ENCODE results near the gene HIP1R. TPM values are rescaled to one million over a fixed set of nuclear protein-coding genes. Genes with fewer than 3 reads are reported as not detected.

The HIP1R gene
- total RNA-seq, 1 donor from 2014 or later: 86.5 TPM

DNA sequence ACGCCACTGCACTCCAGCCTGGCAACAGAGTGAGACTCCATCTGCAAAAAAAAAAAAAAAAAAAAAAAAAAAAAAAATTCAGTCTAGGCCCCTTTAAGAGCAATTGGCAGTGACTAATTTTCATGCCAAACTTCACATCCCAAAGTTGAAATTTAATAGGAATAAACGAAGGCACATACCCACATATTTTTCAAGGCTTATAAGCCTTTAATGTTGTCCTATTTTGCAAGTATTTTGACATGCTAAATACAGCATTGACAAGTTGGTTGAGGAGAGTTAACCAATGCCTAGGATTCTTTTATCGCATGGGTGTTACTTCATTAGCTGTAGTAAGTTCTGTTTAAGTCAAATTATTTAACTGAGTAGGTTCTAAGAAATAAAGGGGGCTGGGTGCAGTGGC is 23.5 kb upstream of the HIP1R start:
- no peak for DNase-seq (ENCODE audit: low read depth)
- Histone ChIP-seq H3K36me3 (ENCODE audit: control insufficient read depth, insufficient read depth, low read length) (no peaks in the 10 kb centered on the region), H3K4me3 (ENCODE audit: low read depth, low read length) (no peak overlapping the region), H3K27me3 (ENCODE audit: control insufficient read depth, insufficient read depth, low read length) (no peaks in the 10 kb centered on the region)
- TF ChIP-seq, protein P1, sequence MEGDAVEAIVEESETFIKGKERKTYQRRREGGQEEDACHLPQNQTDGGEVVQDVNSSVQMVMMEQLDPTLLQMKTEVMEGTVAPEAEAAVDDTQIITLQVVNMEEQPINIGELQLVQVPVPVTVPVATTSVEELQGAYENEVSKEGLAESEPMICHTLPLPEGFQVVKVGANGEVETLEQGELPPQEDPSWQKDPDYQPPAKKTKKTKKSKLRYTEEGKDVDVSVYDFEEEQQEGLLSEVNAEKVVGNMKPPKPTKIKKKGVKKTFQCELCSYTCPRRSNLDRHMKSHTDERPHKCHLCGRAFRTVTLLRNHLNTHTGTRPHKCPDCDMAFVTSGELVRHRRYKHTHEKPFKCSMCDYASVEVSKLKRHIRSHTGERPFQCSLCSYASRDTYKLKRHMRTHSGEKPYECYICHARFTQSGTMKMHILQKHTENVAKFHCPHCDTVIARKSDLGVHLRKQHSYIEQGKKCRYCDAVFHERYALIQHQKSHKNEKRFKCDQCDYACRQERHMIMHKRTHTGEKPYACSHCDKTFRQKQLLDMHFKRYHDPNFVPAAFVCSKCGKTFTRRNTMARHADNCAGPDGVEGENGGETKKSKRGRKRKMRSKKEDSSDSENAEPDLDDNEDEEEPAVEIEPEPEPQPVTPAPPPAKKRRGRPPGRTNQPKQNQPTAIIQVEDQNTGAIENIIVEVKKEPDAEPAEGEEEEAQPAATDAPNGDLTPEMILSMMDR (IDR thresholded peaks at IDR 0.05; ENCODE audit: insufficient read depth, low read length, poor library complexity, severe bottlenecking): no peak

DNA sequence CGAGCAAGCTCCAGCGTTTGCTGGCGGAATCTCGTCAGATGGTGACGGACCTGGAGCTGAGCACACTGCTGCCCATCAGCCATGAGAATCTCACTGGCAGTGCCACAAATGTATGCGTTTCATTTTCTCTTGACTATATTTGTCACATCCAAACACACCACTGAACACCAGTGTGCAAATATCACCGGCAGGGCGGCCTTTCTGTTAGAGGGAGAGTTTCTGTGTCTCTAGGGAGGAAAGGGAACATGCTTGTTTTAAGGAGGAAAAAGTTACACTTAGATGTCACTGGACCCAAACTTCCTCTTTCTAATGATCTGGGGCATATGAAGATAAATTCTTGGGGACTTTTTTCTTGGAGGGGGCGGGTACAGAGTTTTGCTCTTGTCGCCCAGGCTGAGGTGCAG is 21.9 kb upstream of the HIP1R start:
- TF ChIP-seq, protein P1 (IDR thresholded peaks at IDR 0.05; ENCODE audit: insufficient read depth, low read length, poor library complexity, severe bottlenecking): no peak
- H3K36me3 ChIP-seq (ENCODE audit: control insufficient read depth, insufficient read depth, low read length): no peaks in the 10 kb centered on the region
- H3K4me3 ChIP-seq (ENCODE audit: low read depth, low read length): no peak overlapping the region
- DNase-seq (ENCODE audit: low read depth): no peak
- no peaks in the 10 kb centered on the region for H3K27me3 ChIP-seq (ENCODE audit: control insufficient read depth, insufficient read depth, low read length)

DNA sequence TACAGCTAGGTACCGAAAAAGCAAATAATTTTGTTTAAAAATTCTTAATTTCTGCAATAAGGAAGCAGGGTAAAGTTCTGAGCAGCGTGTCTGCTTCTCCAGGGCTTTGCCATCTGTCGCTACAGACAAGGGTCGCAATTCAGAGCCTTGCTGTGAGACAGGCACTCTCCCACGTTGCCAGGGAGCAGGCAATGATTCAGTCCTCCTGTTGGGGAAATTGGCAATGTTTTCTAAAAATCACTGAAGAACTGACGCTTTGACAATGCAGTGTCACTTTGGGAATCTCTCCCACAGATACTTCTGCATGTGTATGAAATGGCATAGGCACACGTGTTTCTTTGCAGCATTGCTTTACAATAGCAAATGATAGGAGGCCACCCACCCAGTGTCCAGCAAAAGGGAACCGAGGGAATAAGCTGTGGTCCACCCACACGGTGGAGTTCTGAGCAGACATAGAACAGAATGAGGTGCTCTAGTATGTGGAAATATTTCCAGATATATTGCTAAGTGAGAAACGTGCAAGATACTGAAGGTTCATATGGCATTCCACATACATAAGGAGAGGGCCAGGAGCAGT is 16.0 kb upstream of the HIP1R start:
- TF ChIP-seq, protein P1 (IDR thresholded peaks at IDR 0.05; ENCODE audit: insufficient read depth, low read length, poor library complexity, severe bottlenecking): no peak
- no peaks in the 10 kb centered on the region for H3K27me3 ChIP-seq (ENCODE audit: control insufficient read depth, insufficient read depth, low read length)
- H3K4me3 ChIP-seq (ENCODE audit: low read depth, low read length): no peak overlapping the region
- H3K36me3 ChIP-seq (ENCODE audit: control insufficient read depth, insufficient read depth, low read length): no peaks in the 10 kb centered on the region
- no peak for DNase-seq (ENCODE audit: low read depth)

DNA sequence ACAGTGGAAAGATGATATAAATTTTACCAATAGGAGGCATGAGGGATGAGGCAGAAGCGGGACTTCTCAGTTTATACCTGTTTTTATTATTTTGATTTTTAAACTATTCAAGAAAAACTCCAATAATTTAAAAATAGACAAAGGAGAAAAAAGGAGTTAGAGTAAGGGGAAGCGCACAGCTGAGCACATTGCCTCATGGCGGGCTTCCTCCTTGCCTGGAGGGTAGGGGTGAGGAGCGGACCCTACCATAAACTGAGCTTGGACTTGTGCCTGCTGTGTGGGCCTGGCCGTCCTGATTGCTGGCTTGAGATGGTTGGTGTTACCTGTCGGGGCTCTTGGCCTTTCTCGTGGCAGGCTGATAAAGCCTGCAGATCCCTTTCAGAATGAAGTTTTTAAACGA is 15.1 kb upstream of the HIP1R start:
- no peak for DNase-seq (ENCODE audit: low read depth)
- Histone ChIP-seq H3K4me3 (ENCODE audit: low read depth, low read length) (no peak overlapping the region), H3K27me3 (ENCODE audit: control insufficient read depth, insufficient read depth, low read length) (no peaks in the 10 kb centered on the region), H3K36me3 (ENCODE audit: control insufficient read depth, insufficient read depth, low read length) (no peaks in the 10 kb centered on the region)
- TF ChIP-seq, protein P1 (IDR thresholded peaks at IDR 0.05; ENCODE audit: insufficient read depth, low read length, poor library complexity, severe bottlenecking): no peak

DNA sequence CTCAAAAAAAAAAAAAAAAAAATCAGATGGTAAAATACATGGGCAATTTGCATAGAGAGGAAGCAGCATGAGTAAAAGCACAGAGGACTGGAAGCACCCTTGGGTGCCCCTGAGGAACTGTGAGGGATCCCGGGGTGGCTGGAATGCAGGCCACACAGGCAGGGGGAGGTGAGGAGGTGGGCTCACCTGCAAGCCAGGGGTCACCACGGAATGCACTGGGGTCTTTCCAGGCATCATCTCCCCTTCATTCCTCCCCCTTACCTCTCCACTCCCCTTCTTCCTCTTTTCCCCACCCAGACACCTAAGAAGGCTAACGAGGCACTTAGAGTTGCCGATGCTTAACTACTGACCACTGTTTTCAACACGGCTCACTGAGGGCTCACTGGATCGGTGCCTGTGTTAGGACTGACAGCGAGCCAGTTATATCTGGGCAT is 14.4 kb upstream of the HIP1R start:
- no peak for DNase-seq (ENCODE audit: low read depth)
- Histone ChIP-seq H3K4me3 (ENCODE audit: low read depth, low read length) (no peak overlapping the region), H3K27me3 (ENCODE audit: control insufficient read depth, insufficient read depth, low read length) (no peaks in the 10 kb centered on the region), H3K36me3 (ENCODE audit: control insufficient read depth, insufficient read depth, low read length) (no peaks in the 10 kb centered on the region)
- TF ChIP-seq, protein P1 (IDR thresholded peaks at IDR 0.05; ENCODE audit: insufficient read depth, low read length, poor library complexity, severe bottlenecking): no peak

DNA sequence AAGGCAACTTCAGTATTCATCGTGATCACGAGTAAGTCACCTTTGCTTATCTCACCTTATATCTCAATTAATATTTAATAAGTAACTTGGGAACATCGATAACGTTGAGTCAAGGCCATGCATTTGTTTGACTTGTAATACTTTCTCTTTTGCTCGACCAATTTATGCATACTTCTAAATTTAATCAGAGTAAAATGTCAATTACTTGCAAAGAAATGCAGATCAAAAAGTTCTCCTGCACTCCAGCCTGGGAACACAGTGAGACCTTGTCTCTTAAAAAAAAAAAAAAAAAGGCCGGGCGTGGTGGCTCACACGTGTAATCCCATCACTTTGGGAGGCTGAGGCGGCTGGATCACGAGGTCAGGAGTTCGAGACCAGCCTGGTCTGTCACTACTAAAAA is 11.8 kb upstream of the HIP1R start:
- DNase-seq (ENCODE audit: low read depth): no peak
- H3K36me3 ChIP-seq (ENCODE audit: control insufficient read depth, insufficient read depth, low read length): no peaks in the 10 kb centered on the region
- H3K27me3 ChIP-seq (ENCODE audit: control insufficient read depth, insufficient read depth, low read length): no peaks in the 10 kb centered on the region
- no peak overlapping the region for H3K4me3 ChIP-seq (ENCODE audit: low read depth, low read length)
- TF ChIP-seq, protein P1 (IDR thresholded peaks at IDR 0.05; ENCODE audit: insufficient read depth, low read length, poor library complexity, severe bottlenecking): no peak
